Measurements from ENCODE around the gene CMIP. TPM values are rescaled to one million over a fixed set of nuclear protein-coding genes. Genes with fewer than 3 reads are reported as not detected.
"Not testable (repeated sequence)": the region's sequence is repeated elsewhere in the genome, so short reads cannot be mapped to it uniquely, and the experiment has no call there.

Gene CMIP
- total RNA-seq, 4 donors from 2014 or later, result 16.7 to 104 (median 43.6) TPM

- H3K27me3 ChIP-seq, result no peaks in the 10 kb centered on the region
- intact Hi-C loops (cut with DNase I; ENCODE audit: low total_unique reads), result no loop called here
- no peaks in the 10 kb centered on the region for H3K9me3 ChIP-seq
- TF ChIP-seq, protein P1, sequence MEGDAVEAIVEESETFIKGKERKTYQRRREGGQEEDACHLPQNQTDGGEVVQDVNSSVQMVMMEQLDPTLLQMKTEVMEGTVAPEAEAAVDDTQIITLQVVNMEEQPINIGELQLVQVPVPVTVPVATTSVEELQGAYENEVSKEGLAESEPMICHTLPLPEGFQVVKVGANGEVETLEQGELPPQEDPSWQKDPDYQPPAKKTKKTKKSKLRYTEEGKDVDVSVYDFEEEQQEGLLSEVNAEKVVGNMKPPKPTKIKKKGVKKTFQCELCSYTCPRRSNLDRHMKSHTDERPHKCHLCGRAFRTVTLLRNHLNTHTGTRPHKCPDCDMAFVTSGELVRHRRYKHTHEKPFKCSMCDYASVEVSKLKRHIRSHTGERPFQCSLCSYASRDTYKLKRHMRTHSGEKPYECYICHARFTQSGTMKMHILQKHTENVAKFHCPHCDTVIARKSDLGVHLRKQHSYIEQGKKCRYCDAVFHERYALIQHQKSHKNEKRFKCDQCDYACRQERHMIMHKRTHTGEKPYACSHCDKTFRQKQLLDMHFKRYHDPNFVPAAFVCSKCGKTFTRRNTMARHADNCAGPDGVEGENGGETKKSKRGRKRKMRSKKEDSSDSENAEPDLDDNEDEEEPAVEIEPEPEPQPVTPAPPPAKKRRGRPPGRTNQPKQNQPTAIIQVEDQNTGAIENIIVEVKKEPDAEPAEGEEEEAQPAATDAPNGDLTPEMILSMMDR (IDR thresholded peaks at IDR 0.05), result no peak
- no peak for TF ChIP-seq POLR2A (IDR thresholded peaks at IDR 0.05)
- H3K4me1 ChIP-seq, result no peaks in the 10 kb centered on the region
- no peaks in the 10 kb centered on the region for H3K36me3 ChIP-seq
- H3K4me3 ChIP-seq, result no peak overlapping the region
- no peak for DNase-seq
- no peak overlapping the region for H3K27ac ChIP-seq
Measured at GRCh38 chr16:81576696-81577095, 132.1 kb downstream of the CMIP start.

- DNase-seq; intact Hi-C loops (cut with DNase I; ENCODE audit: low total_unique reads); H3K9me3 ChIP-seq; H3K27me3 ChIP-seq; H3K36me3 ChIP-seq; H3K27ac ChIP-seq; H3K4me1 ChIP-seq; H3K4me3 ChIP-seq: not testable (repeated sequence)
Measured at GRCh38 chr16:81577272-81577671, 132.7 kb downstream of the CMIP start.

- Histone ChIP-seq H3K9me3 (no peaks in the 10 kb centered on the region), H3K27ac (no peak overlapping the region), H3K36me3 (no peaks in the 10 kb centered on the region), H3K4me1 (no peaks in the 10 kb centered on the region), H3K27me3 (no peaks in the 10 kb centered on the region), H3K4me3 (no peak overlapping the region)
- no peak for TF ChIP-seq POLR2A (IDR thresholded peaks at IDR 0.05)
- TF ChIP-seq, protein P1 (IDR thresholded peaks at IDR 0.05), result no peak
- no peak for DNase-seq
- intact Hi-C loops (cut with DNase I; ENCODE audit: low total_unique reads), result no loop called here
Measured at GRCh38 chr16:81578076-81578475, 133.5 kb downstream of the CMIP start.

GRCh38 chr16:81578636-81579413 lies 134.2 kb downstream of the CMIP start:
- intact Hi-C loops (cut with DNase I; ENCODE audit: low total_unique reads), result no loop called here
- Histone ChIP-seq H3K36me3 (no peaks in the 10 kb centered on the region), H3K4me3 (no peak overlapping the region), H3K4me1 (no peaks in the 10 kb centered on the region), H3K27ac (no peak overlapping the region), H3K9me3 (no peaks in the 10 kb centered on the region), H3K27me3 (no peaks in the 10 kb centered on the region)
- TF ChIP-seq POLR2A (IDR thresholded peaks at IDR 0.05), result no peak
- TF ChIP-seq, protein P1 (IDR thresholded peaks at IDR 0.05), result no peak
- no peak for DNase-seq

DNA sequence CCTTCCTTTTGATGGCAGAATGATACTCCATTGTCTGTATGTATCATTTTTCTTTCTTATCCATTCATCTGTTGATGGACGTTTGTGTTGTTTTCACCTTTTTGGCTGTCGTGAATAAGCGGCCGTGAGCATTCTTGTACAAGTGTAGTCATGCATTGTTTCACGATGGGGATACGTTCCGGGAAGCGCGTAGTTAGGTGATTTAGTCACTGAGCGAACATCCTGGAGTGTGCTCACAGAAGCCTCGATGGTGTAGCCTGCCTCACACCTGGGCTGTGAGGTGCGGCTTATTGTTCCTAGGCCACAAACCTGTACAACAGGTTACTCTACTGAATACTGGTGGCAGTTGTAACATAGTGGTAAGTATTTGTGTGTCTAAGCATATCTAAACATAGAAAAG lies 136.5 kb downstream of the CMIP start:
- TF ChIP-seq, protein P1 (IDR thresholded peaks at IDR 0.05), result no peak
- TF ChIP-seq POLR2A (IDR thresholded peaks at IDR 0.05), result no peak
- Histone ChIP-seq H3K27me3 (no peaks in the 10 kb centered on the region), H3K4me3 (no peak overlapping the region), H3K27ac (no peak overlapping the region), H3K36me3 (no peaks in the 10 kb centered on the region), H3K4me1 (no peaks in the 10 kb centered on the region), H3K9me3 (no peaks in the 10 kb centered on the region)
- DNase-seq, result no peak
- intact Hi-C loops (cut with DNase I; ENCODE audit: low total_unique reads), result no loop called here
